CD4-positive, alpha-beta T cell (primary cell): ENCODE results near the gene BBS10. TPM values are rescaled to one million over a fixed set of nuclear protein-coding genes. Genes with fewer than 3 reads are reported as not detected.
"Not testable (repeated sequence)": the region's sequence is repeated elsewhere in the genome, so short reads cannot be mapped to it uniquely, and the experiment has no call there.

ENCODE experiments used
- ATAC-seq: fragments of 200-7000 bp; cut with Tn5 transposase; one replicate; pipeline ENCODE4 v1.10.0; 2022; ENCODE audit warnings: mild to moderate bottlenecking; ENCODE audit not compliant: poor library complexity
- CTCF ChIA-PET: fragments of 350-600 bp; sonication (Branson Sonifier 250); formaldehyde crosslinking; loops from one replicate; lab custom pipeline; 2021; ENCODE audit warnings: antibody characterized with exemption, inconsistent platforms; lab: Charles Lee
- POLR2A ChIA-PET: fragments of 350-600 bp; sonication (Branson Sonifier 250); formaldehyde crosslinking; loops from one replicate; lab custom pipeline; 2021; ENCODE audit warnings: antibody characterized with exemption, inconsistent platforms; lab: Charles Lee
- DNase-seq, 14 experiments: peaks; one replicate each; pipeline ENCODE4 v3.0.0-alpha.2; 2013 to 2020; ENCODE audit warnings: mixed read lengths in 2 of 14
- H3K27ac ChIP-seq, 2 donors: one replicate each; pipeline versions ENCODE4 v1.5.1 to v1.7.0; 2013; ENCODE audit warnings: low read length in 2 of 2, low read depth in 1 of 2, mild to moderate bottlenecking in 1 of 2
- H3K27me3 ChIP-seq, 2 experiments: 1 replicate in 1 of 2; 2 replicates in 1 of 2; pipeline versions ENCODE4 v1.6.1 to v1.7.0; 2013; ENCODE audit warnings: low read length in 2 of 2, control low read depth in 1 of 2, mild to moderate bottlenecking in 1 of 2, moderate library complexity in 1 of 2; ENCODE audit not compliant: insufficient read depth in 2 of 2, control insufficient read depth in 1 of 2
- H3K36me3 ChIP-seq: one replicate; pipeline ENCODE4 v1.6.1; 2013; ENCODE audit warnings: low read length, control low read depth; ENCODE audit not compliant: insufficient read depth
- H3K4me1 ChIP-seq: one replicate; pipeline ENCODE4 v1.6.1; 2013; ENCODE audit warnings: low read length, control low read depth; ENCODE audit not compliant: insufficient read depth
- H3K4me3 ChIP-seq: one replicate; pipeline ENCODE4 v1.5.1; 2013; ENCODE audit warnings: mild to moderate bottlenecking, low read length, moderate library complexity
- H3K9me3 ChIP-seq, 2 experiments: 1 replicate in 1 of 2; 2 replicates in 1 of 2; pipeline versions ENCODE4 v1.6.1 to v1.7.0; 2013; ENCODE audit warnings: low read length in 2 of 2, mild to moderate bottlenecking in 2 of 2, control low read depth in 1 of 2, moderate library complexity in 1 of 2; ENCODE audit not compliant: control insufficient read depth in 1 of 2, insufficient read depth in 1 of 2
- H3K27ac Mint-ChIP-seq: one replicate; pipeline ENCODE4 v1.8.0; 2020; ENCODE audit warnings: mixed read lengths
- H3K27me3 Mint-ChIP-seq: one replicate; pipeline ENCODE4 v1.8.0; 2021; ENCODE audit warnings: mixed read lengths
- H3K36me3 Mint-ChIP-seq: one replicate; pipeline ENCODE4 v1.8.0; 2021; ENCODE audit warnings: low read depth, mixed read lengths
- H3K4me1 Mint-ChIP-seq: one replicate; pipeline ENCODE4 v1.8.0; 2021; ENCODE audit warnings: low read depth, mixed read lengths
- H3K4me3 Mint-ChIP-seq: one replicate; pipeline ENCODE4 v1.8.0; 2020; ENCODE audit warnings: mild to moderate bottlenecking, mixed read lengths
- H3K9me3 Mint-ChIP-seq: one replicate; pipeline ENCODE4 v1.8.0; 2020; ENCODE audit warnings: mixed read lengths
- CTCF ChIP-seq: fragments of 200-600 bp; IDR thresholded peaks from one replicate; pipeline ENCODE4 v1.8.0; 2022; ENCODE audit warnings: antibody characterized with exemption, mild to moderate bottlenecking
- intact Hi-C, 2 experiments: fragments of 100-400 bp; cut with DNase I in 1 of 2; cut with micrococcal nuclease in 1 of 2; formaldehyde crosslinking; loops; one replicate each; pipeline versions ENCODE4 v1.15.1 to v1.9.0; 2023 to 2025; cut with DNase I, micrococcal nuclease
- total RNA-seq, 174 experiments: library from RNA in 2 of 174; stranded (reverse) in 2 of 174; gene quantifications; one replicate each; pipeline ENCODE4 v1.2.3 and lab custom pipeline; 2021 to 2026

Gene BBS10
- total RNA-seq, 2 experiments from 2014 or later = 1.4 TPM

DNA sequence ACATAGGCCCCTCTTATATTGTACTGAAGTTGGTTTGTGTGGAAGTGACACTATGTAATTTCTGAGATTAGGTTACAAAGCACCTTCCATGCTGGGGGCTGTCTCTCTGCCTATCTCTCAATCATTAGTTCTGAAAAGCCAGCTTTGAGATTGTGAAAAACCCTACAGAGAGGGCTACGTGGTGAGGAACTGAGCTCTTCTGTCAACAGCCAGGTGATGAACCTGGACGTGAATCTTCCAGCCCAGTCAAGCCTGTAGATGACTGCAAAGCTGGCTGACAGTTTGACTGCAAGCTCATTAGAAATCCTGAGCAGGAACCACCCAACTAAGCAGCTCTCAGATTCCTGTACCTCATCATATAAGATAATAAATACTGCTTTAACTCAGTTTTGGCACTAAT, 36.3 kb upstream of the BBS10 start:
- Mint-ChIP-seq H3K36me3 (peaks cover 89% of the 10 kb centered on the region), H3K4me3 (no peak overlapping the region), H3K27me3 (no peaks in the 10 kb centered on the region), H3K27ac (no peak overlapping the region), H3K9me3 (no peaks in the 10 kb centered on the region), H3K4me1 (no peaks in the 10 kb centered on the region)
- Histone ChIP-seq H3K27me3 (no peaks in the 10 kb centered on the region), H3K9me3 (no peaks in the 10 kb centered on the region), H3K4me1 (no peaks in the 10 kb centered on the region), H3K4me3 (no peak overlapping the region), H3K36me3 (peaks cover 62% of the 10 kb centered on the region), H3K27ac (no peak overlapping the region)
- ChIA-PET POLR2A (no interaction called here), CTCF (interaction anchor here (1.0 kb wide), 1 partner anchor 10 kb away, joined by 5 read pairs; no protein-coding TSS in a partner anchor)
- DNase-seq (no peak), ATAC-seq (no peak)
- no peak for TF ChIP-seq CTCF
- intact Hi-C loops = no loop called here

DNA sequence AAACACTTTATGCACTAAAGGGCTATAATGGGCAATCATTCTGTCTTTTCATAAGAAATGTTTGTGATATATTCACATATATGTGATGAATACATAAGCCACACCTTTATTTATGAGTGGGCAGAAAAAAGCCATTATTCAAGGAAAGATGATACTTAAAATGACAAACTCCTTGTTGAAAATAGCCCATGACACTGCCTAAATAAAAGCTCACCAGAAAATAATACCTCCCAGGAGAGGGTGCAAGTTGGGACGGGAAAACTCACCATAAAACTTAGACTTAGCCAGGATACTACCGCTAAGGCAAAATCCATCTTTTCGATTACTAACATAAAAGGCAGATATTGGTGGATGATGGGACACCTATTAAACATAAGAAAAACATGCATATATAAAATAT, 35.8 kb upstream of the BBS10 start:
- Histone ChIP-seq H3K27ac (no peak overlapping the region), H3K4me1 (no peaks in the 10 kb centered on the region), H3K9me3 (no peaks in the 10 kb centered on the region), H3K27me3 (no peaks in the 10 kb centered on the region), H3K36me3 (peaks cover 59% of the 10 kb centered on the region), H3K4me3 (no peak overlapping the region)
- no peaks in the 10 kb centered on the region for H3K27me3 Mint-ChIP-seq
- intact Hi-C loops = no loop called here
- ChIA-PET POLR2A (no interaction called here), CTCF (interaction anchor here (1.4 kb wide), 1 partner anchor 11 kb away, joined by 3 read pairs; no protein-coding TSS in a partner anchor)
- DNase-seq (no peak), ATAC-seq (no peak)
- no peaks in the 10 kb centered on the region for H3K9me3 Mint-ChIP-seq
- H3K27ac Mint-ChIP-seq = no peak overlapping the region
- H3K36me3 Mint-ChIP-seq = peaks cover 89% of the 10 kb centered on the region
- H3K4me3 Mint-ChIP-seq = no peak overlapping the region
- TF ChIP-seq CTCF = no peak
- no peaks in the 10 kb centered on the region for H3K4me1 Mint-ChIP-seq

DNA sequence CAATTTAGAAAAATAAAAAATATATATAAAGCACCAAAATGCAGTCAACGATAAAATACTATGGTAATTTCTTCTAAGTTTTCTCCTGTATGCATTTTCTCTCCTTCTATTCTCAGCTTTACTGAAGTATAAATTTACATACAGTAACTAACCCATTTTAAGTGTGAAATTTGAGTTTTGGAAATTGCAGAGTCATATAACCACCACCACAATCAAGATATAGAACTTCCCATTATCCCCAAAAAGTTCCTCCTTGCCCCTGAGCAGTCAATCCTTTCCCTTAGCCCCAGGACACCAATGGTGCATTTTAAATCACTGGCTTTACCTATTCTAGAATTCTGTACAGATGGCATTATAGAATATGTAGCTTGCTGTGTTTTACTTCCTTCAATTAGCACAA, 31.0 kb upstream of the BBS10 start:
- Mint-ChIP-seq H3K36me3 (peaks cover 93% of the 10 kb centered on the region), H3K4me3 (no peak overlapping the region)
- POLR2A ChIA-PET = no interaction called here

GRCh38 chr12:76376876-76377275, 28.7 kb upstream of the BBS10 start:
- peaks cover 54% of the 10 kb centered on the region for H3K36me3 ChIP-seq
- H3K27ac Mint-ChIP-seq, H3K27me3 Mint-ChIP-seq, H3K4me1 ChIP-seq, H3K4me3 ChIP-seq, H3K27ac ChIP-seq, ATAC-seq, H3K9me3 Mint-ChIP-seq, H3K4me3 Mint-ChIP-seq, intact Hi-C loops, CTCF ChIA-PET, DNase-seq, H3K27me3 ChIP-seq, H3K4me1 Mint-ChIP-seq, POLR2A ChIA-PET, H3K9me3 ChIP-seq: not testable (repeated sequence)
- H3K36me3 Mint-ChIP-seq = peaks cover 92% of the 10 kb centered on the region

More for the DNA sequence above, 31.0 kb upstream of the BBS10 start:
- CTCF ChIA-PET = no interaction called here
- no peak overlapping the region for H3K27ac ChIP-seq
- Mint-ChIP-seq H3K9me3 (no peaks in the 10 kb centered on the region), H3K27me3 (no peaks in the 10 kb centered on the region), H3K27ac (no peak overlapping the region), H3K4me1 (no peaks in the 10 kb centered on the region)
- no peaks in the 10 kb centered on the region for H3K9me3 ChIP-seq
- H3K4me1 ChIP-seq = no peaks in the 10 kb centered on the region
- H3K4me3 ChIP-seq = no peak overlapping the region
- DNase-seq (no peak), ATAC-seq (no peak)
- H3K27me3 ChIP-seq = no peaks in the 10 kb centered on the region
- intact Hi-C loops = no loop called here
- peaks cover 55% of the 10 kb centered on the region for H3K36me3 ChIP-seq
- no peak for TF ChIP-seq CTCF
